Measurements from ENCODE around the gene SRSF1. TPM values are rescaled to one million over a fixed set of nuclear protein-coding genes. Genes with fewer than 3 reads are reported as not detected.

Gene SRSF1
- total RNA-seq, 2 donors from 2014 or later = 173 to 315 TPM

- peaks cover 8% of the 10 kb centered on the region for H3K4me1 ChIP-seq
- H3K9me3 ChIP-seq = no peaks in the 10 kb centered on the region
- H3K27ac ChIP-seq = no peak overlapping the region
- H3K27me3 ChIP-seq = no peaks in the 10 kb centered on the region
- intact Hi-C loops (cut with DNase I) = loop anchor here (5.0 kb wide), 1 partner anchor 65 kb away; no protein-coding TSS in a partner anchor
- TF ChIP-seq CTCF (IDR thresholded peaks at IDR 0.05) = no peak
- H3K4me3 ChIP-seq = no peak overlapping the region
- no peaks in the 10 kb centered on the region for H3K36me3 ChIP-seq
- no peak overlapping the region for H3K9ac ChIP-seq (ENCODE audit: low read depth in 2 of 2, low read length in 2 of 2)
- peak; percentile 15 for DNase-seq
These were observed 49.8 kb downstream of the SRSF1 start for GRCh38 chr17:57957120-57957850.

GRCh38 chr17:57956291-57957119, 50.5 kb downstream of the SRSF1 start:
- peaks cover 8% of the 10 kb centered on the region for H3K4me1 ChIP-seq
- H3K36me3 ChIP-seq = no peaks in the 10 kb centered on the region
- intact Hi-C loops (cut with DNase I) = loop anchor here (5.0 kb wide), 1 partner anchor 64 kb away; no protein-coding TSS in a partner anchor
- no peaks in the 10 kb centered on the region for H3K27me3 ChIP-seq
- H3K9me3 ChIP-seq = no peaks in the 10 kb centered on the region
- no peak overlapping the region for H3K4me3 ChIP-seq
- peak; percentile 21 for DNase-seq
- peak overlapping the region in 1 of 2 donors; percentile 78 for H3K9ac ChIP-seq (ENCODE audit: low read depth in 2 of 2, low read length in 2 of 2)
- no peak for TF ChIP-seq CTCF (IDR thresholded peaks at IDR 0.05)
- H3K27ac ChIP-seq = no peak overlapping the region

GRCh38 chr17:57955183-57955931, 51.7 kb downstream of the SRSF1 start, which contains the start of gene CUEDC1:
Gene CUEDC1 (minus strand): TSS chr17:57955412. CDS start chr17:57885564, 69,848 bp downstream.
- intact Hi-C loops (cut with DNase I) = loop anchor here (5.0 kb wide), 1 partner anchor 63 kb away; no protein-coding TSS in a partner anchor
- Histone ChIP-seq H3K9ac (ENCODE audit: low read depth in 2 of 2, low read length in 2 of 2) (peak within 1 kb of the TSS; percentile 78 to 91), H3K4me3 (peak within 1 kb of the TSS; percentile 74), H3K36me3 (no peaks in the 10 kb centered on the region), H3K4me1 (peaks cover 8% of the 10 kb centered on the region), H3K27me3 (no peaks in the 10 kb centered on the region), H3K27ac (peak within 1 kb of the TSS; percentile 82), H3K9me3 (no peaks in the 10 kb centered on the region)
- TF ChIP-seq CTCF (IDR thresholded peaks at IDR 0.05) = no peak
- DNase-seq = peak; percentile 78

- Histone ChIP-seq H3K9me3 (no peaks in the 10 kb centered on the region), H3K9ac (ENCODE audit: low read depth in 2 of 2, low read length in 2 of 2) (peak overlapping the region; percentile 51 to 91), H3K27me3 (no peaks in the 10 kb centered on the region), H3K36me3 (no peaks in the 10 kb centered on the region), H3K4me1 (peaks cover 8% of the 10 kb centered on the region), H3K27ac (peak overlapping the region; percentile 82), H3K4me3 (peak overlapping the region; percentile 74)
- intact Hi-C loops (cut with DNase I) = loop anchor here (5.0 kb wide), 2 partner anchors 33 to 62 kb away; partner anchors contain the start of gene VEZF1
- peak; percentile 68 for DNase-seq
- no peak for TF ChIP-seq CTCF (IDR thresholded peaks at IDR 0.05)
These were observed 52.5 kb downstream of the SRSF1 start for GRCh38 chr17:57954397-57955182.

Data from colonic mucosa (tissue), 4 donors.